A549 treated with Hydrocortisone at 1 μM for 4 hours (cell line): ENCODE measurements around the gene DPT. TPM values are rescaled to one million over a fixed set of nuclear protein-coding genes. Genes with fewer than 3 reads are reported as not detected.

Experiments used
- total RNA-seq: library from RNA; stranded (reverse); fragments of 200-300 nt; extraction: Qiagen RNA extraction; gene quantifications from 5 replicates; pipeline ENCODE4 v1.2.3, GENCODE V29; 2022

The DPT gene
- not detected in 5 replicates for total RNA-seq

GRCh38 chr1:168728473-168729404 lies at the start of gene DPT:
Gene DPT, minus strand, starts transcription at chr1:168729206. Its CDS starts 32 bp downstream, at chr1:168729174.

Other genes with a start within 250 kb of the DPT start
- not detected in 5 replicates for gene XCL2, start 185.2 kb downstream of the DPT start, total RNA-seq
- gene XCL1, start 152.6 kb downstream of the DPT start, total RNA-seq, result not detected in 5 replicates